Measurements from ENCODE around the gene ZBTB5.
"Not testable (repeated sequence)": the region's sequence is repeated elsewhere in the genome, so short reads cannot be mapped to it uniquely, and the experiment has no call there.

ZBTB5 gene

DNA sequence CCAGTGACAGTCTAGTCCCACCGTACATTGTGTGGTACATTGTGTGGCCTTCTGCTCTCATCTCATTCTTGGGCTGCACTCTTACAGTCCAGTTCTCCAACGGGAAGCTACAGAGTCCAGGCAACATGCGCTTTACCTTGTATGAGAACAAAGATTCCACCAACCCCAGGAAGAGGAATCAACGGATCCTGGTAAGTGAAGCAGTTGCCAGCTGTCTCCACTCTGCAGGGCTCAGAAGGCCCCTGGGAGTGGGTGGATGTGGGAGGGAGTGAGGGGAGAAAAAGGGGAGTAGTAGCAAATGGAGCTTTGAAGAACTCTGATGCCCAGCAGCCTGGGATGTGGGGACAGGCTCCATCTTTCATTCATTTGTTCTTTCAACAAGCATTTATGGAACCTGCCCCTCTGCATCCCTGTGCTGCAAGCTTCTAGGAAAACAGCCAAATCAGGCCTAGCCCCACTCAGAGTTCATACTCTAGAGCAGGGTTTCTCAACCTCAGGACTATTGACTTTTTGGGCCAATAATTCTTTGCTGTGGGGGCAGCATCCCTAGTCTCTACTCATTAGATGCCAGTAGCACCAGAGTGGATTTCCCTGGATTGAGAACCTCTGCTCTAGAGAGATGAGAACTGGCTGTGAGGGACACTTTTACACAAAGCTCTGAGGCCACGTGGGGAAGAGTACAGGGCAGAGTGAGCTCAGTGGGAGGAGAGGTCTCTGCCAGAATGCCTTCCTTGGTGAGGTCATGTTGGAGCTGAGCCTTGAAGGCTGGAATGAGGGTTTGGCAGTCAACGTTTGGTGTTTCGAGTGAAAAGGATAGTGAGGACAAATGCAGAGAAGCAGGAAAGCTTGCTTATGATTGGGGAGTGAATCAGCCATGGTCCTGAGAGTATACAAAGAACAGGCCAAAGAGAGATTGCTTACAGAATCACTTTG is 21.6 kb upstream of the ZBTB5 start:
- H3K4me3 ChIP-seq (ENCODE audit: low read depth, low read length) = peak overlapping the region; percentile 95
- DNase-seq (ENCODE audit: low read depth) = no peak
- TF ChIP-seq, protein P1, sequence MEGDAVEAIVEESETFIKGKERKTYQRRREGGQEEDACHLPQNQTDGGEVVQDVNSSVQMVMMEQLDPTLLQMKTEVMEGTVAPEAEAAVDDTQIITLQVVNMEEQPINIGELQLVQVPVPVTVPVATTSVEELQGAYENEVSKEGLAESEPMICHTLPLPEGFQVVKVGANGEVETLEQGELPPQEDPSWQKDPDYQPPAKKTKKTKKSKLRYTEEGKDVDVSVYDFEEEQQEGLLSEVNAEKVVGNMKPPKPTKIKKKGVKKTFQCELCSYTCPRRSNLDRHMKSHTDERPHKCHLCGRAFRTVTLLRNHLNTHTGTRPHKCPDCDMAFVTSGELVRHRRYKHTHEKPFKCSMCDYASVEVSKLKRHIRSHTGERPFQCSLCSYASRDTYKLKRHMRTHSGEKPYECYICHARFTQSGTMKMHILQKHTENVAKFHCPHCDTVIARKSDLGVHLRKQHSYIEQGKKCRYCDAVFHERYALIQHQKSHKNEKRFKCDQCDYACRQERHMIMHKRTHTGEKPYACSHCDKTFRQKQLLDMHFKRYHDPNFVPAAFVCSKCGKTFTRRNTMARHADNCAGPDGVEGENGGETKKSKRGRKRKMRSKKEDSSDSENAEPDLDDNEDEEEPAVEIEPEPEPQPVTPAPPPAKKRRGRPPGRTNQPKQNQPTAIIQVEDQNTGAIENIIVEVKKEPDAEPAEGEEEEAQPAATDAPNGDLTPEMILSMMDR (IDR thresholded peaks at IDR 0.05; ENCODE audit: insufficient read depth, low read depth, low read length, missing control alignments) = no peak

DNA sequence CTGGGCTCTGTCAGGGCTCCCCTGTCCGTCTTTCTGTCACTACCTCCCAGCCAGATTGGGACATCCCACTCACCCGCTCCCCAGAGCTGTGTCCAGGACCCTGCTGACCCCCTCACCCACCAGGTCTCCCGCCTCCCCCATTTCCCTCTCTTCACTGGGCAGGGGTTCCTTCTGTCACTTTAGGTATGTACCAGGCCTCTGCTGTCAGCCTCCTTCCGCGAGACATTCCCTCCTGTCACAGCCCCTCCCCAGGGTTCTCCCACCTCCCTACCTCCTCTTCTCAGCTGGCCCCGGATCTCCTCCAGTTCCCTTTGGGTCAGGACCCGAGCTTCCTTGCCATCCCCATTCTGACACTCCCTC is 21.0 kb upstream of the ZBTB5 start:
- peak overlapping the region; percentile 95 for H3K4me3 ChIP-seq (ENCODE audit: low read depth, low read length)
- DNase-seq (ENCODE audit: low read depth) = no peak
- TF ChIP-seq, protein P1 (IDR thresholded peaks at IDR 0.05; ENCODE audit: insufficient read depth, low read depth, low read length, missing control alignments) = no peak

DNA sequence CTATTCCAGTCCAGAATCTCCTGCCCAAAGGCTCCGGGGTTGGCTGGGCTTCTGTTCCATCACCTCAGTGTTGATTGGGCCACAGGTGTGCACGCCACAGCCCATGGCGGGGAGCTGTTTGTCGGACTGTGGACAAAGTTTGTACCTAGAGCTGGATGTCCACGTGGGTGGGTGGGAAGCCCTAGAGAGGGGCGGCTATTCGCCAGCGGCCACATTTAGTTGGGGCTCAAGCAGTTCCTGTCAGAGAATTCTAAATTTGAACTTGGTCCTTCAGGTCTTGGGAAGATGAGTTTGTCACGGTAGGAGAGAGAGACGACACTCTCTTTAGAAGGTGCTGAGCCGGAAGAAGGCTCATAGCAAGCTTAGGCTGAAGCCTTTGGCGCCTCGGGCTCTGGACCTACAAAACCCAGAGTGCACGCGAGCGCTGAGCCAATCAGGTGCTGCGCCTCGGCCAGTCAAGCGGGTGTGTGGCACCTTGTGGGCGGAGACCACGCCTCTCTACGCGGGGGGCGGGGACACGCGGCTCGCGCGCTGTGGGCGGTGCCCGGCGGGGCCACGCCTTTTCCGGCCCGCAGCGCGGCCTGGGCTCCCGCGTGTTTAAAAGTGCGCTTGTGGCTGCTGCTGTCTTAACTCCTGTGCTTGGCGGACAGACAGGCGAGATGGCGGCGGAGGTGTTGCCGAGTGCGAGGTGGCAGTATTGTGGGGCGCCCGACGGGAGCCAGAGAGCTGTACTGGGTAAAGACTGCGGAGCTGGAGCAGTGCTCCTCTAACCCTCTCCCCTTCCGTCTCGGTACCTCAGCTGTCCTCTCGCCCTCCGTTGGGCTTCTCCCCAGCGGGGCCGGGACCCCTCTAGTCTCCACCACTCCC is 20.4 kb upstream of the ZBTB5 start, which contains the start of gene POLR1E:
Gene POLR1E, plus strand, starts transcription at position 560 of the 867 bp plus-strand sequence. Its CDS starts 100 bp downstream, at position 660.
- DNase-seq (ENCODE audit: low read depth) = peak; percentile 99
- TF ChIP-seq, protein P1 (IDR thresholded peaks at IDR 0.05; ENCODE audit: insufficient read depth, low read depth, low read length, missing control alignments) = no peak
- peak within 1 kb of the TSS; percentile 95 for H3K4me3 ChIP-seq (ENCODE audit: low read depth, low read length)

DNA sequence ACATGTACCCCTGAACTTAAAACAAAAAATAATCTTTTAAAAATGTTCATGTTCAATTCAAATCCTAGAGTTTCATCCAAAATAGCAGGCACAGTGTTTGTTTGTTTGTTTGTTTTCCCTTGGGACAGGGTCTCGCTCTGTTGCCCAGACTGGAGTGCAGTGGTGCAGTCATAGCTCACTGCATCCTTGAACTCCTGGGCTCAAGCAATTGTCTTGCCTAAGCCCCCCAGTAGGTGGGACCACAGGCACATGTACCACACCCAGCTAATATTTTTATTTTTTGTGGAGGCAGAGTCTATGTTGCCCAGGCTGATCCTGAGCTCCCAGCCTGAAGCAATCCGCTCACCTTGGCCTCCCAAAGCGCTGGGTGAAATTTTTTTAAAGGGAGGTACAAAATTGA is 15.5 kb upstream of the ZBTB5 start:
- TF ChIP-seq, protein P1 (IDR thresholded peaks at IDR 0.05; ENCODE audit: insufficient read depth, low read depth, low read length, missing control alignments) = no peak
- H3K4me3 ChIP-seq (ENCODE audit: low read depth, low read length) = no peak overlapping the region
- DNase-seq (ENCODE audit: low read depth) = no peak

DNA sequence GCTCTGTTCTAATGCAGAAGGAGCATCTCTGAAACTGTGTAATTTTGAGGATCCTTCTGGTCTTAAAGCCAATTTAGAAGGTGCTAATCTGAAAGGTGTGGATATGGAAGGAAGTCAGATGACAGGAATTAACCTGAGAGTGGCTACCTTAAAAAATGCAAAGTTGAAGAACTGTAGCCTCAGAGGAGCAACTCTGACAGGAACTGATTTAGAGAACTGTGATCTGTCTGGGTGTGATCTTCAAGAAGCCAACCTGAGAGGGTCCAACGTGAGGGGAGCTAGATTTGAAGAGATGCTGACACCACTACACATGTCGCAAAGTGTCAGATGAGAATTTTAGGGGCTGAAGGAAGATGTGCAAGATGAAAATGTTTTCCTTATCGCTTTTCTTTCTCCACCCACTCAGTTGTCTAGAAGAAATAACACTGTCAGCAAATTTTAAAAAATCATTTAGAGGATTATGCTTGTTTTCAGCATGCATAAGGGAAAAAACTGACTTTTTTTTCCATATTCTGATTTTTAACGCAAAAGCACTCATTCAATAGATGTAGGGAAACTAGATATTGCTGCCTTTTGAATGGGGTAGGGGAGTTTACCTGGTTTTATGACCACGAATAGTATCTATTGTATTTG is 12.9 kb upstream of the ZBTB5 start:
- not testable (repeated sequence) for DNase-seq (ENCODE audit: low read depth); H3K4me3 ChIP-seq (ENCODE audit: low read depth, low read length)

DNA sequence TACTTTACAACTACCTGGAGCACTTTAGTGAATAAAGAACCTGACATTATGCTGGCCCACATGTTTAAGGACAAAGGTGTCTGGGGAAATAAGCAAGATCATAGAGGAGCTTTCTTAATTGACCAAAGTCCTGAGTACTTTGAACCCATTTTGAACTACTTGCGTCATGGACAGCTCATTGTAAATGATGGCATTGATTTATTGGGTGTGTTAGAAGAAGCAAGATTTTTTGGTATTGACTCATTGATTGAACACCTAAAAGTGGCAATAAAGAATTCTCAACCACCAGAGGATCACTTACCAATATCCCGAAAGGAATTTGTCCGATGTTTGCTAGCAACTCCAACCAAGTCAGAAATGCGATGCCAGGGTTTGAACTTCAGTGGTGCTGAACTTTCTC is 12.2 kb upstream of the ZBTB5 start:
- DNase-seq (ENCODE audit: low read depth); H3K4me3 ChIP-seq (ENCODE audit: low read depth, low read length): not testable (repeated sequence)

DNA sequence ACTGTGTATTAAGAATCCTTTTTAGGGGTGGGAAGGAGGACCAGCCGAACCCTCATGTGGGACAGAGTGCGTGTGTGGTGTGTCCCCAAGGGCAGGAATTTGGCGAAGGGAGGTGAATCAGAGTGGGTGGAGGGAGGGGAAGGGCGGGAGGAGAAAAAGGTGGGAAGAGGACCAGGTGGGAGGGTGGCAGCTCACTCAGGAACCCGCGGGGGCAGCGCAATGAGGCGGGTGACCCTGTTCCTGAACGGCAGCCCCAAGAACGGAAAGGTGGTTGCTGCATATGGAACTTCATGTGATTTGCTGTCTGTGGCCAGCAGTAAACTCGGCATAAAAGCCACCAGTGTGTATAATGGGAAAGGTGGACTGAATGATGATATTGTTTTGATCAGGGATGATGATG is 11.7 kb upstream of the ZBTB5 start:
- H3K4me3 ChIP-seq (ENCODE audit: low read depth, low read length) = no peak overlapping the region
- TF ChIP-seq, protein P1 (IDR thresholded peaks at IDR 0.05; ENCODE audit: insufficient read depth, low read depth, low read length, missing control alignments) = no peak
- DNase-seq (ENCODE audit: low read depth) = no peak
